ENCODE data around the gene CTNNB1.

The CTNNB1 gene

GRCh38 chr3:41220906-41221677 is 21.8 kb downstream of the CTNNB1 start:
- DNase-seq, result no peak

GRCh38 chr3:41222012-41222411 is 22.7 kb downstream of the CTNNB1 start:
- no peak for DNase-seq

- DNase-seq, result no peak
Measured at GRCh38 chr3:41222501-41222900, 23.2 kb downstream of the CTNNB1 start.

- no peak for DNase-seq
Measured at GRCh38 chr3:41223078-41223477, 23.8 kb downstream of the CTNNB1 start.

- DNase-seq, result no peak
Measured at GRCh38 chr3:41223691-41224090, 24.4 kb downstream of the CTNNB1 start.

GRCh38 chr3:41224120-41224806 is 25.0 kb downstream of the CTNNB1 start:
- no peak for DNase-seq

GRCh38 chr3:41234823-41235721 is 35.8 kb downstream of the CTNNB1 start:
- DNase-seq, result no peak

GRCh38 chr3:41236228-41236627 is 36.9 kb downstream of the CTNNB1 start:
- DNase-seq, result no peak

GRCh38 chr3:41237907-41238306 is 38.6 kb downstream of the CTNNB1 start:
- no peak for DNase-seq

GRCh38 chr3:41239587-41239986 is 40.3 kb downstream of the CTNNB1 start:
- DNase-seq, result no peak

- DNase-seq, result no peak
Measured at GRCh38 chr3:41241161-41241560, 41.9 kb downstream of the CTNNB1 start.

GRCh38 chr3:41241800-41242571 is 42.7 kb downstream of the CTNNB1 start:
- no peak for DNase-seq

- no peak for DNase-seq
Measured at GRCh38 chr3:41243183-41243582, 43.9 kb downstream of the CTNNB1 start.

GRCh38 chr3:41244620-41245336 is 45.5 kb downstream of the CTNNB1 start:
- DNase-seq, result no peak

GRCh38 chr3:41247055-41248004 is 48.0 kb downstream of the CTNNB1 start:
- no peak for DNase-seq

- no peak for DNase-seq
Measured at GRCh38 chr3:41248525-41248924, 49.2 kb downstream of the CTNNB1 start.

- DNase-seq, result no peak
Measured at GRCh38 chr3:41249318-41249717, 50.0 kb downstream of the CTNNB1 start.

- no peak for DNase-seq
Measured at GRCh38 chr3:41250825-41251224, 51.5 kb downstream of the CTNNB1 start.

GRCh38 chr3:41251593-41251992 is 52.3 kb downstream of the CTNNB1 start:
- no peak for DNase-seq

- DNase-seq, result no peak
Measured at GRCh38 chr3:41258239-41258800, 59.0 kb downstream of the CTNNB1 start.
